Colonic mucosa (tissue), 4 donors: Measurements from ENCODE around the gene GADD45B. TPM values are rescaled to one million over a fixed set of nuclear protein-coding genes. Genes with fewer than 3 reads are reported as not detected.

Experiments
- DNase-seq: peaks from one replicate; pipeline ENCODE4 v3.0.0-alpha.2; 2020
- H3K27ac ChIP-seq: fragments of 200-600 bp; one replicate; pipeline ENCODE4 v1.8.0; 2021
- H3K27me3 ChIP-seq: fragments of 200-600 bp; one replicate; pipeline ENCODE4 v1.8.0; 2021
- H3K36me3 ChIP-seq: fragments of 200-600 bp; one replicate; pipeline ENCODE4 v1.8.0; 2021
- H3K4me1 ChIP-seq: fragments of 200-600 bp; one replicate; pipeline ENCODE4 v1.8.0; 2021; ENCODE audit warnings: mild to moderate bottlenecking
- H3K4me3 ChIP-seq: fragments of 200-600 bp; one replicate; pipeline ENCODE4 v1.8.0; 2021
- H3K9ac ChIP-seq, 2 donors: one replicate each; pipeline ENCODE4 v1.7.0; 2013; ENCODE audit warnings: control low read depth in 2 of 2, low read depth in 2 of 2, low read length in 2 of 2
- H3K9me3 ChIP-seq: fragments of 200-600 bp; one replicate; pipeline ENCODE4 v1.8.0; 2021
- intact Hi-C: fragments of 100-400 bp; cut with DNase I; formaldehyde crosslinking; loops from one replicate; pipeline ENCODE4 v1.14.1; 2022
- total RNA-seq, 2 donors: library from RNA; stranded (reverse); fragmentation: NEBNext Ultra II Directional in 1 of 2; extraction: Animal tissue kit (Norgen Biotek cat#: 25700) in 1 of 2; gene quantifications; one replicate each; pipeline ENCODE4 v1.2.1, GENCODE V29; 2021
- TF ChIP-seq, protein P1 (sequence below): fragments of 200-600 bp; IDR thresholded peaks from one replicate; pipeline ENCODE4 v1.8.0; 2022; ENCODE audit warnings: antibody characterized with exemption, mild to moderate bottlenecking
- donor health status: healthy.
- donor health status: DM: no; HTN: no; CAD: no.
- donor health status: DM: no; HTN: no; CAD: no.

Gene GADD45B
- total RNA-seq, 2 donors from 2014 or later = 17.5 to 21.6 TPM

DNA sequence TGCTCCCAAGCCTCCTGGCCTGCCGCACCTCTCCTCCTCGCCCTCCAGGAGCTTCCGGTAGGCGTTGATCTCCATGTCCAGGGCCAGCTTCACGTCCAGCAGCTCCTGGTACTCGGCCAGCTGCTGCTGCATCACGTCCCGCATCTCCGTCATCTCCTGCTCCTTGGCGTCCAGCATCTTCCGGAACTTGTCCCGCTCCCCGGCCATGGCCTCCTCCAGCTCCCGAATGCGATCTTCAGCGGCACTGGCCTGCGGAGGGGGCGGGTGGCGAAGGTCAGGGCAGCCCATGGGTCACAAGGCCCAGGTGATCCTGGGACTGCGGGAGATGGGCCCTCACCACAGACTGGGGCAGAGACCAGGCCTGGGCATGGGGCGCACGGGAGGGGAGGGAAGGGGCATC is 41.7 kb upstream of the GADD45B start:
- intact Hi-C loops = no loop called here
- H3K9me3 ChIP-seq = no peaks in the 10 kb centered on the region
- H3K27ac ChIP-seq = no peak overlapping the region
- no peak overlapping the region for H3K4me3 ChIP-seq
- no peaks in the 10 kb centered on the region for H3K27me3 ChIP-seq
- TF ChIP-seq, protein P1, sequence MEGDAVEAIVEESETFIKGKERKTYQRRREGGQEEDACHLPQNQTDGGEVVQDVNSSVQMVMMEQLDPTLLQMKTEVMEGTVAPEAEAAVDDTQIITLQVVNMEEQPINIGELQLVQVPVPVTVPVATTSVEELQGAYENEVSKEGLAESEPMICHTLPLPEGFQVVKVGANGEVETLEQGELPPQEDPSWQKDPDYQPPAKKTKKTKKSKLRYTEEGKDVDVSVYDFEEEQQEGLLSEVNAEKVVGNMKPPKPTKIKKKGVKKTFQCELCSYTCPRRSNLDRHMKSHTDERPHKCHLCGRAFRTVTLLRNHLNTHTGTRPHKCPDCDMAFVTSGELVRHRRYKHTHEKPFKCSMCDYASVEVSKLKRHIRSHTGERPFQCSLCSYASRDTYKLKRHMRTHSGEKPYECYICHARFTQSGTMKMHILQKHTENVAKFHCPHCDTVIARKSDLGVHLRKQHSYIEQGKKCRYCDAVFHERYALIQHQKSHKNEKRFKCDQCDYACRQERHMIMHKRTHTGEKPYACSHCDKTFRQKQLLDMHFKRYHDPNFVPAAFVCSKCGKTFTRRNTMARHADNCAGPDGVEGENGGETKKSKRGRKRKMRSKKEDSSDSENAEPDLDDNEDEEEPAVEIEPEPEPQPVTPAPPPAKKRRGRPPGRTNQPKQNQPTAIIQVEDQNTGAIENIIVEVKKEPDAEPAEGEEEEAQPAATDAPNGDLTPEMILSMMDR = no peak
- H3K4me1 ChIP-seq = no peaks in the 10 kb centered on the region
- H3K36me3 ChIP-seq = peaks cover 5% of the 10 kb centered on the region
- H3K9ac ChIP-seq = no peak overlapping the region
- no peak for DNase-seq

DNA sequence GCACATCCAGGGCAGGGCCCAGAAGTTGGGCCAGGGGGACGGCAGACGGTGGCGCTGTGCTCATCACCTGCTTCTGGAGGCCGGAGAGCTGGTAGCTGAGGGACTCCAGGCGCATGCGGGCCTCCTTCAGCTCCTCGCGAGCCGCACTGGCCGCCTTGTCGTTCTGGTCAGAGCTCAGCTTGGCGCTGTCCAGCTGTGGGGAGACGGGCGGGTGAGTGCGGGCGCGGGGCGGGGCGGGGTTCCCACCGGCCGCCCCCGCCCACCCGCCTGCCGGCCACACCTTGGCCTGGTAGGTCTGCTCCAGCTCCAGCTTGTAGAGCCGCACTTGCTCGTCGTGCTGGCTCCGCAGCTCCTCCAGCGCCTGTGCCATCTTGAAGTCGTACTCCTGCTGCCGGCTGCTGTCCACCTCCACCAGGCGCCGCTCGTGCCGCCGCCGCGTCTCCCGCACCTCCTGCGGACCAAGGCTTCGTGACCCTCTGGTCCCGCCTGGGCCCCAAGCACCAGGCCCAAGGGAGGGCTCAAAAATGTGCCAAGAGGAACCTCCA is 41.1 kb upstream of the GADD45B start:
- Histone ChIP-seq H3K4me1 (no peaks in the 10 kb centered on the region), H3K9ac (no peak overlapping the region), H3K9me3 (no peaks in the 10 kb centered on the region), H3K27ac (no peak overlapping the region), H3K4me3 (no peak overlapping the region), H3K36me3 (peaks cover 5% of the 10 kb centered on the region), H3K27me3 (no peaks in the 10 kb centered on the region)
- TF ChIP-seq, protein P1 = no peak
- intact Hi-C loops = no loop called here
- DNase-seq = no peak

DNA sequence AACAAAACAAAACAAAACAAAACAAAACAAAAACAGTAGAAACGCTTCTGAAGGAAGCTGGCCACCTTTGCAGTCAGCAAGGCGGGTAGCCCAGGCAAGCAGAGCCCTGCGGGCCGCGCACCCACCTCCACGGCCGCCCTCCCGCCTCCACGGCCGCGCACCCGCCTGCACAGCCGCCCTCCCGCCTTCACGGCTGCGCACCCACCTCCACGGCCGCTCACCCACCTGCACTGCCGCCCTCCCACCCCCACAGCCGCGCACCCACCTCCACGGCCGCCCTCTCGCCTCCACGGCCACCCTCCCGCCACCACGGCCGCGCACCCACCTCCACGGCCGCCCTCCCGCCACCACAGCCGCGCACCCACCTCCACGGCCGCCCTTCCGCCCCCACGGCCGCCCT is 39.5 kb upstream of the GADD45B start:
- H3K9ac ChIP-seq = no peak overlapping the region
- H3K36me3 ChIP-seq = peaks cover 5% of the 10 kb centered on the region
- H3K4me1 ChIP-seq = no peaks in the 10 kb centered on the region
- no peaks in the 10 kb centered on the region for H3K9me3 ChIP-seq
- no peak overlapping the region for H3K27ac ChIP-seq
- H3K27me3 ChIP-seq = no peaks in the 10 kb centered on the region
- no peak overlapping the region for H3K4me3 ChIP-seq
- no peak for DNase-seq
- TF ChIP-seq, protein P1 = no peak
- intact Hi-C loops = no loop called here

DNA sequence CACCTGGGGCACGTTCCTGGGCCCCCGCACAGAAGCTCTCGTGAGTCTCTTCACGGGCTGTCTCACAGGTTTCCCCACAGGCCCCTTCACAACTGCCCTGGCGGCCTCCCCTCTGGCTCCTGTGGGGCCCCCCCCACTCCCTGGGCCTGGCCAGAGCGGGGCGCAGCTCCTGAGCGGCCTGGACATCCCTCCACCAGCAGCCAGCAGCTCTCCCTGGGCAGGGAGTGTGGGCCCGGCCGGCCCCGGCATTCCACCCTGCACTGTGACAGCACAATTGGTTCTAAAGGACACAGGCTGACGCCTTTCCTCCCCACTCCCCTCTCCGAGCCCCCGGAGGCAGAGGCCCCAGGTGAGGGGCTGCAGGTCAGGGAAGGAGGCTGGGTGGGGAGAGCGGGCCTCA is 39.0 kb upstream of the GADD45B start:
- no peak overlapping the region for H3K27ac ChIP-seq
- H3K9me3 ChIP-seq = no peaks in the 10 kb centered on the region
- no peak for DNase-seq
- no peak overlapping the region for H3K4me3 ChIP-seq
- intact Hi-C loops = no loop called here
- no peaks in the 10 kb centered on the region for H3K27me3 ChIP-seq
- no peak overlapping the region for H3K9ac ChIP-seq
- H3K36me3 ChIP-seq = peaks cover 5% of the 10 kb centered on the region
- TF ChIP-seq, protein P1 = no peak
- H3K4me1 ChIP-seq = no peaks in the 10 kb centered on the region

DNA sequence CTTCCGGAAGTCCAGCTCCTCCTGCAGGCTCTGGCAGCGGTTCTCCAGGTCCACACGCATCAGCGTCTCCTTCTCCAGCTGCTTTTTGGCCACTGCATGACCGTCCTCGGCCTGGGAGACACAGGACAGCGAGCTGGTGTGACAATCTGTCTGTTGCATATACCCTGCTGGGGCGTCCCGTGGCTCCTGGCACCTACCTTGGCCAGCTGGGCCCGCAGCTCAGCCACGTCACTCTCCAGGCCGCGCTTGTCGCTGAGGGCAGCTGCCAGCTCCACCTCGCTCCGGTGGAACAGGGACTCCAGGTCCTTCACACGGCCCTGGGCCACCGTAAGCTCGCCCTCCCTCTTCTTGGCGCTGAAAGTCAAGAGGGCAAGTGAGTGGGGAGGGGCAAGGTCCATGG is 37.7 kb upstream of the GADD45B start:
- H3K36me3 ChIP-seq = peaks cover 9% of the 10 kb centered on the region
- no peaks in the 10 kb centered on the region for H3K27me3 ChIP-seq
- no peak for DNase-seq

More for the DNA sequence above, 37.7 kb upstream of the GADD45B start:
- Histone ChIP-seq H3K27ac (no peak overlapping the region), H3K9me3 (no peaks in the 10 kb centered on the region), H3K9ac (no peak overlapping the region), H3K4me1 (no peaks in the 10 kb centered on the region), H3K4me3 (no peak overlapping the region)
- TF ChIP-seq, protein P1 = no peak
- intact Hi-C loops = no loop called here
